Activated naive CD4-positive, alpha-beta T cell treated with anti-CD3 and anti-CD28 coated beads for 36 hours (primary cell): Measurements from ENCODE around the gene KRT10. TPM values are rescaled to one million over a fixed set of nuclear protein-coding genes. Genes with fewer than 3 reads are reported as not detected.
"Not testable (repeated sequence)": the region's sequence is repeated elsewhere in the genome, so short reads cannot be mapped to it uniquely, and the experiment has no call there.

Source experiments
- CTCF ChIA-PET: fragments of 350-600 bp; sonication (Branson Sonifier 250); formaldehyde crosslinking; loops from one replicate; lab custom pipeline; 2021; ENCODE audit warnings: antibody characterized with exemption; lab: Charles Lee
- DNase-seq: peaks from one replicate; pipeline ENCODE4 v3.0.0-alpha.2; 2020
- H3K27ac Mint-ChIP-seq: one replicate; pipeline ENCODE4 v1.8.0; 2021; ENCODE audit warnings: mild to moderate bottlenecking, mixed read lengths
- H3K27me3 Mint-ChIP-seq: one replicate; pipeline ENCODE4 v1.8.0; 2021; ENCODE audit warnings: low read depth, mixed read lengths
- H3K36me3 Mint-ChIP-seq: one replicate; pipeline ENCODE4 v1.8.0; 2021; ENCODE audit warnings: low read depth, mixed read lengths
- H3K4me1 Mint-ChIP-seq: one replicate; pipeline ENCODE4 v1.8.0; 2021; ENCODE audit warnings: low read depth, mixed read lengths
- H3K4me3 Mint-ChIP-seq: one replicate; pipeline ENCODE4 v1.8.0; 2021; ENCODE audit warnings: mild to moderate bottlenecking, moderate library complexity, mixed read lengths
- H3K9me3 Mint-ChIP-seq: one replicate; pipeline ENCODE4 v1.8.0; 2021; ENCODE audit warnings: mixed read lengths
- intact Hi-C: fragments of 100-400 bp; cut with micrococcal nuclease; formaldehyde crosslinking; loops from one replicate; pipeline ENCODE4 v1.15.1; 2023
- total RNA-seq, 2 experiments: library from RNA; stranded (reverse); gene quantifications; one replicate each; pipeline ENCODE4 v1.2.3, GENCODE V29; 2021

Gene KRT10
- total RNA-seq, 2 experiments from 2014 or later = 32.5 to 34.7 TPM

GRCh38 chr17:40815381-40815780 lies 7.0 kb downstream of the KRT10 start:
- H3K9me3 Mint-ChIP-seq = no peaks in the 10 kb centered on the region
- intact Hi-C loops = no loop called here
- H3K4me1 Mint-ChIP-seq = peaks cover 13% of the 10 kb centered on the region
- CTCF ChIA-PET = interaction anchor here (1.0 kb wide), 1 partner anchor 848 kb away, joined by 3 read pairs; no protein-coding TSS in a partner anchor
- no peak overlapping the region for H3K4me3 Mint-ChIP-seq
- H3K27ac Mint-ChIP-seq = no peak overlapping the region
- peaks cover 13% of the 10 kb centered on the region for H3K36me3 Mint-ChIP-seq
- no peak for DNase-seq
- H3K27me3 Mint-ChIP-seq = peaks cover 27% of the 10 kb centered on the region

GRCh38 chr17:40814657-40815056 lies 7.8 kb downstream of the KRT10 start:
- DNase-seq, H3K4me3 Mint-ChIP-seq, CTCF ChIA-PET, H3K9me3 Mint-ChIP-seq, H3K27ac Mint-ChIP-seq, H3K4me1 Mint-ChIP-seq, intact Hi-C loops: not testable (repeated sequence)
- H3K27me3 Mint-ChIP-seq = peaks cover 32% of the 10 kb centered on the region
- peaks cover 13% of the 10 kb centered on the region for H3K36me3 Mint-ChIP-seq

- H3K36me3 Mint-ChIP-seq = peaks cover 13% of the 10 kb centered on the region
- no peak overlapping the region for H3K27ac Mint-ChIP-seq
- intact Hi-C loops = no loop called here
- peaks cover 5% of the 10 kb centered on the region for H3K4me1 Mint-ChIP-seq
- H3K4me3 Mint-ChIP-seq = no peak overlapping the region
- no peaks in the 10 kb centered on the region for H3K9me3 Mint-ChIP-seq
- H3K27me3 Mint-ChIP-seq = peaks cover 37% of the 10 kb centered on the region
- CTCF ChIA-PET = no interaction called here
- no peak for DNase-seq
Measured at GRCh38 chr17:40813804-40814203, 8.6 kb downstream of the KRT10 start.

- intact Hi-C loops = no loop called here
- peaks cover 41% of the 10 kb centered on the region for H3K27me3 Mint-ChIP-seq
- H3K27ac Mint-ChIP-seq = no peak overlapping the region
- peaks cover 8% of the 10 kb centered on the region for H3K36me3 Mint-ChIP-seq
- no peak for DNase-seq
- H3K4me3 Mint-ChIP-seq = no peak overlapping the region
- H3K9me3 Mint-ChIP-seq = no peaks in the 10 kb centered on the region
- CTCF ChIA-PET = interaction anchor here (0.7 kb wide), 1 partner anchor 18 kb away, joined by 3 read pairs; no protein-coding TSS in a partner anchor
- peaks cover 3% of the 10 kb centered on the region for H3K4me1 Mint-ChIP-seq
Measured at GRCh38 chr17:40812639-40813038, 9.8 kb downstream of the KRT10 start.

- H3K4me1 Mint-ChIP-seq = no peaks in the 10 kb centered on the region
- intact Hi-C loops = no loop called here
Measured at GRCh38 chr17:40810494-40810893, 11.9 kb downstream of the KRT10 start.

GRCh38 chr17:40809721-40810421 lies 12.5 kb downstream of the KRT10 start:
- H3K9me3 Mint-ChIP-seq = no peaks in the 10 kb centered on the region
- no peak overlapping the region for H3K27ac Mint-ChIP-seq
- intact Hi-C loops = no loop called here
- no peaks in the 10 kb centered on the region for H3K4me1 Mint-ChIP-seq
- no peak for DNase-seq
- no peaks in the 10 kb centered on the region for H3K36me3 Mint-ChIP-seq
- CTCF ChIA-PET = interaction anchor here (0.9 kb wide), 1 partner anchor 853 kb away, joined by 3 read pairs; no protein-coding TSS in a partner anchor
- H3K4me3 Mint-ChIP-seq = no peak overlapping the region
- peaks cover 54% of the 10 kb centered on the region for H3K27me3 Mint-ChIP-seq

More at GRCh38 chr17:40810494-40810893, 11.9 kb downstream of the KRT10 start:
- no peak overlapping the region for H3K27ac Mint-ChIP-seq
- no peak for DNase-seq
- no peaks in the 10 kb centered on the region for H3K36me3 Mint-ChIP-seq
- CTCF ChIA-PET = no interaction called here
- H3K9me3 Mint-ChIP-seq = no peaks in the 10 kb centered on the region
- peaks cover 48% of the 10 kb centered on the region for H3K27me3 Mint-ChIP-seq
- H3K4me3 Mint-ChIP-seq = no peak overlapping the region

GRCh38 chr17:40806131-40806530 lies 16.3 kb downstream of the KRT10 start:
- intact Hi-C loops = no loop called here
- no peaks in the 10 kb centered on the region for H3K36me3 Mint-ChIP-seq
- H3K9me3 Mint-ChIP-seq = no peaks in the 10 kb centered on the region

DNA sequence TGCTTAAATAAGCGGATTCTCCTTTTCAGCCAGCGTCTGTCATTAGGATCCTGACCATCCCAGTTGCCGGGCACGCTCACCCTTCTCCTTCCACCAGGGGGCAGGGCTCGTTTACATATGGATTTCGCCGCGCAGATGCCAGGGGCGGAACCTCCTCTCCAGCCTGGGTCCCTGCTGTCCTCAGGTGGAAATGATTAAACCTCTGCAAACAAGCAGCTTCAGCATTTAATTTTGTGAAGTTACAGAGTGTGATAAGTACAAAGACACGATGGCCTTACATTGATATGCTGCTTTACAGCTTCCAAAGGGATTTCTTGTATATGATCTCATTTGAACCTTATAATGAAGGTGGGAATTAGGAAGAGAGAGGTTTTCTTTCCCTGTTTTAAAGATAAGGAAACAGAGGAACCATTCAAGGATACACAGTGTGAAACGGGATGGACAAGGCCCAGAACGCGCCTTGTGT lies 18.8 kb downstream of the KRT10 start:
- Mint-ChIP-seq H3K27ac (no peak overlapping the region), H3K36me3 (no peaks in the 10 kb centered on the region), H3K4me3 (no peak overlapping the region), H3K4me1 (no peaks in the 10 kb centered on the region), H3K27me3 (peaks cover 23% of the 10 kb centered on the region), H3K9me3 (no peaks in the 10 kb centered on the region)
- intact Hi-C loops = loop anchor here (1.0 to 5.0 kb wide), 7 partner anchors 49 to 863 kb away; no protein-coding TSS in a partner anchor
- CTCF ChIA-PET = interaction anchor here (0.7 to 1.1 kb wide), 3 partner anchors 15 to 845 kb away, joined by 3 to 5 read pairs (median 3); no protein-coding TSS in a partner anchor
- DNase-seq = peak; percentile 90

More at GRCh38 chr17:40806131-40806530, 16.3 kb downstream of the KRT10 start:
- DNase-seq = no peak
- CTCF ChIA-PET = interaction anchor here (0.6 to 2.1 kb wide), 4 partner anchors 50 to 856 kb away, joined by 3 to 9 read pairs (median 4); no protein-coding TSS in a partner anchor
- Mint-ChIP-seq H3K27me3 (peaks cover 35% of the 10 kb centered on the region), H3K4me3 (no peak overlapping the region), H3K4me1 (no peaks in the 10 kb centered on the region), H3K27ac (no peak overlapping the region)

DNA sequence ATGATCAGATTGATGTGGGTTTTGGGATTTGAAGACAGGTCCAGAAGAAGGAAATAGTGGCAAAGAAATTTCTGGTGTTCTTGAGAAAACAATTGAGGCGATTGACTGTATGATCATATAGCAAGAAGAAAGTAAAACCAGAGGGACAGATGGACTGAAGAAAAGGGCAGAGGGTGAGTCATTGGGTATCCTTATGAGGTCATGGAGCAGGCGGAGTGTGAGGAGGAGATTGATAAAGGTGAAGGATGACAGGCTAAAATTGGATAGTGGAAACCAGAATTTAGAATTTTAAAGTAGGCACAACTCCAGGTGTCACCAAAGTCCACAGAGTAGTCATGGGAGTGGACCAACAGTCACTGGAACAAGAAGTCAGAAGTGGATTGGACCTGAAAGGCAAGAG lies 21.3 kb downstream of the KRT10 start:
- no peaks in the 10 kb centered on the region for H3K9me3 Mint-ChIP-seq
- no peak for DNase-seq
- no peak overlapping the region for H3K27ac Mint-ChIP-seq
- H3K27me3 Mint-ChIP-seq = peaks cover 20% of the 10 kb centered on the region
- H3K4me3 Mint-ChIP-seq = no peak overlapping the region
- no peaks in the 10 kb centered on the region for H3K36me3 Mint-ChIP-seq
- H3K4me1 Mint-ChIP-seq = no peaks in the 10 kb centered on the region
- intact Hi-C loops = loop anchor here (5.0 kb wide), 3 partner anchors 51 to 846 kb away; no protein-coding TSS in a partner anchor
- CTCF ChIA-PET = interaction anchor here (1.7 kb wide), 1 partner anchor 862 kb away, joined by 7 read pairs; no protein-coding TSS in a partner anchor

DNA sequence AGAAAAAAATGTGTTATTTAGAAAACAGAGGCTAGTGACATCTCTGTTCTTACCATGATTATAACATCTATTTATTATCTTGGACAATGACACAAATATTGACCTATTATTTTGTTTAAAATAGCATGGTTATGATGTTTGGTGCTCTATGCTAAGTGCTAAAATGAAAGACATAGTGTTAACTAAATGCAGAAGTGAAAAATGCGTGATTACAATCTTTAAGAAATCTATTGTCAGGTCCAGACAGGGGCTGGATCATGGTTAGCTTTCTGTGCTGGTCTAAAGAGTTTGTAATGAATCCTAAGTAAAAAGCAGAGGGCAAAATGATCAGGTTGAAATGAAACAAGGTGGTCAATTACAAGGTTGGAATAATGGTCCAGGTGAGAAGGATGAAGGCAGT lies 22.0 kb downstream of the KRT10 start:
- no peaks in the 10 kb centered on the region for H3K36me3 Mint-ChIP-seq
- intact Hi-C loops = loop anchor here (5.0 kb wide), 3 partner anchors 52 to 847 kb away; no protein-coding TSS in a partner anchor
- no peaks in the 10 kb centered on the region for H3K9me3 Mint-ChIP-seq
- H3K4me1 Mint-ChIP-seq = no peaks in the 10 kb centered on the region
- CTCF ChIA-PET = no interaction called here
- no peak for DNase-seq
- H3K27me3 Mint-ChIP-seq = peaks cover 18% of the 10 kb centered on the region
- no peak overlapping the region for H3K4me3 Mint-ChIP-seq
- no peak overlapping the region for H3K27ac Mint-ChIP-seq

- Mint-ChIP-seq H3K4me3 (no peak within 1 kb of the TSS), H3K36me3 (no peaks in the 10 kb centered on the region), H3K4me1 (no peaks in the 10 kb centered on the region), H3K27me3 (peaks cover 13% of the 10 kb centered on the region), H3K27ac (no peak within 1 kb of the TSS), H3K9me3 (no peaks in the 10 kb centered on the region)
- no peak for DNase-seq
- CTCF ChIA-PET = no interaction called here
- intact Hi-C loops = loop anchor here (5.0 kb wide), 3 partner anchors 52 to 847 kb away; no protein-coding TSS in a partner anchor
Measured at GRCh38 chr17:40799859-40800258, 22.6 kb downstream of the KRT10 start, which contains the start of gene KRT28. Gene KRT28, minus strand, starts transcription at chr17:40799959. Its CDS starts 66 bp downstream, at chr17:40799893.

- no peaks in the 10 kb centered on the region for H3K4me1 Mint-ChIP-seq
- CTCF ChIA-PET = no interaction called here
- intact Hi-C loops = no loop called here
- no peaks in the 10 kb centered on the region for H3K36me3 Mint-ChIP-seq
- no peak overlapping the region for H3K27ac Mint-ChIP-seq
- DNase-seq = no peak
- H3K4me3 Mint-ChIP-seq = no peak overlapping the region
- H3K9me3 Mint-ChIP-seq = no peaks in the 10 kb centered on the region
- H3K27me3 Mint-ChIP-seq = peaks cover 16% of the 10 kb centered on the region
Measured at GRCh38 chr17:40796846-40797245, 25.6 kb downstream of the KRT10 start.
